Ishikawa (cell line): ENCODE data around the gene GRIK2.

Experiments
- CEBPB ChIP-seq: IDR thresholded peaks from 2 replicates; pipeline ENCODE4 v1.6.1; 2012
- EP300 ChIP-seq: IDR thresholded peaks from 2 replicates; pipeline ENCODE4 v1.6.1; 2012; ENCODE audit warnings: borderline replicate concordance
- FOXM1 ChIP-seq: IDR thresholded peaks from 2 replicates; pipeline ENCODE4 v1.6.1; 2012; ENCODE audit warnings: low read depth, borderline replicate concordance
- RAD21 ChIP-seq: IDR thresholded peaks from 2 replicates; pipeline ENCODE4 v1.6.1; 2012; ENCODE audit warnings: low read depth
- TAF1 ChIP-seq: IDR thresholded peaks from 2 replicates; pipeline ENCODE4 v1.6.1; 2012; ENCODE audit warnings: low read depth, mild to moderate bottlenecking
- TEAD4 ChIP-seq: IDR thresholded peaks from 2 replicates; pipeline ENCODE4 v1.6.1; 2012
- YY1 ChIP-seq: IDR thresholded peaks from 2 replicates; pipeline ENCODE4 v1.6.1; 2012; ENCODE audit warnings: low read depth
- ZBTB7A ChIP-seq: IDR thresholded peaks from 2 replicates; pipeline ENCODE4 v1.6.1; 2012; ENCODE audit warnings: low read depth
- TF ChIP-seq, protein P1 (sequence below): IDR thresholded peaks from 2 replicates; pipeline ENCODE4 v1.6.1; 2012; ENCODE audit warnings: low read depth, mild to moderate bottlenecking

DNA sequence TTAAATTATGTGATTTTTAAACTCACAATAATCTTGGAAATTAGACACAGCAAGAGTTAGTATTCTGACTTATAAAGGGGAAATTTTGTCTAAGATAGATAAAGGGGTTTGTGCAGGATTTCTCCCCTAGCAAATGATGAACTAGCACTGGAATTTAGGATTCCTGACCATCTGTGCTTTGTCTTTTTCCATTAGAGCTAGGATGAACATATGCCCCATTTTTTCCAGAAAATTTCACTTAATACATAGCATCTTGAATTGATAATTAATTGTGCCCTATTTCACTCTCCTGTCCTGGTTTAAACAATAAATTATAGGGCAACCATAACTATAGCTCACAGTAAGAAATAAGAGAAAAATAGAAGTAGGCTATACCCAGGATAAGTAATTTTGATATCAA lies 601.0 kb downstream of the GRIK2 start:
- TF ChIP-seq CEBPB (no peak), RAD21 (no peak), FOXM1 (no peak), YY1 (no peak), ZBTB7A (no peak), TEAD4 (no peak), EP300 (no peak), TAF1 (no peak)
- TF ChIP-seq, protein P1, sequence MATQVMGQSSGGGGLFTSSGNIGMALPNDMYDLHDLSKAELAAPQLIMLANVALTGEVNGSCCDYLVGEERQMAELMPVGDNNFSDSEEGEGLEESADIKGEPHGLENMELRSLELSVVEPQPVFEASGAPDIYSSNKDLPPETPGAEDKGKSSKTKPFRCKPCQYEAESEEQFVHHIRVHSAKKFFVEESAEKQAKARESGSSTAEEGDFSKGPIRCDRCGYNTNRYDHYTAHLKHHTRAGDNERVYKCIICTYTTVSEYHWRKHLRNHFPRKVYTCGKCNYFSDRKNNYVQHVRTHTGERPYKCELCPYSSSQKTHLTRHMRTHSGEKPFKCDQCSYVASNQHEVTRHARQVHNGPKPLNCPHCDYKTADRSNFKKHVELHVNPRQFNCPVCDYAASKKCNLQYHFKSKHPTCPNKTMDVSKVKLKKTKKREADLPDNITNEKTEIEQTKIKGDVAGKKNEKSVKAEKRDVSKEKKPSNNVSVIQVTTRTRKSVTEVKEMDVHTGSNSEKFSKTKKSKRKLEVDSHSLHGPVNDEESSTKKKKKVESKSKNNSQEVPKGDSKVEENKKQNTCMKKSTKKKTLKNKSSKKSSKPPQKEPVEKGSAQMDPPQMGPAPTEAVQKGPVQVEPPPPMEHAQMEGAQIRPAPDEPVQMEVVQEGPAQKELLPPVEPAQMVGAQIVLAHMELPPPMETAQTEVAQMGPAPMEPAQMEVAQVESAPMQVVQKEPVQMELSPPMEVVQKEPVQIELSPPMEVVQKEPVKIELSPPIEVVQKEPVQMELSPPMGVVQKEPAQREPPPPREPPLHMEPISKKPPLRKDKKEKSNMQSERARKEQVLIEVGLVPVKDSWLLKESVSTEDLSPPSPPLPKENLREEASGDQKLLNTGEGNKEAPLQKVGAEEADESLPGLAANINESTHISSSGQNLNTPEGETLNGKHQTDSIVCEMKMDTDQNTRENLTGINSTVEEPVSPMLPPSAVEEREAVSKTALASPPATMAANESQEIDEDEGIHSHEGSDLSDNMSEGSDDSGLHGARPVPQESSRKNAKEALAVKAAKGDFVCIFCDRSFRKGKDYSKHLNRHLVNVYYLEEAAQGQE, result no peak
